Bone marrow (tissue), 2 donors: Measurements from ENCODE around the gene ADGRG6.
"Not testable (repeated sequence)": the region's sequence is repeated elsewhere in the genome, so short reads cannot be mapped to it uniquely, and the experiment has no call there.

ENCODE experiments used
- DNase-seq, 2 donors: peaks; one replicate each; lab custom pipeline; 2025; lab: John Stamatoyannopoulos, UW

ADGRG6 gene

GRCh38 chr6:142301651-142302391 lies at the start of gene ADGRG6:
Gene ADGRG6, plus strand, starts transcription at chr6:142302007. Its CDS starts 323 bp downstream, at chr6:142302330.
- no peak for DNase-seq

GRCh38 chr6:142254513-142254912 lies 47.3 kb upstream of the ADGRG6 start:
- no peak for DNase-seq

GRCh38 chr6:142255785-142256184 lies 46.0 kb upstream of the ADGRG6 start:
- no peak for DNase-seq

- no peak for DNase-seq
Observed at GRCh38 chr6:142258305-142258704, 43.5 kb upstream of the ADGRG6 start.

- no peak for DNase-seq
Observed at GRCh38 chr6:142258757-142259156, 43.0 kb upstream of the ADGRG6 start.

GRCh38 chr6:142260748-142261147 lies 41.1 kb upstream of the ADGRG6 start:
- no peak for DNase-seq

- no peak for DNase-seq
Observed at GRCh38 chr6:142262231-142262630, 39.6 kb upstream of the ADGRG6 start.

- no peak for DNase-seq
Observed at GRCh38 chr6:142265476-142265875, 36.3 kb upstream of the ADGRG6 start.

- DNase-seq, result no peak
Observed at GRCh38 chr6:142266060-142266459, 35.7 kb upstream of the ADGRG6 start.

- no peak for DNase-seq
Observed at GRCh38 chr6:142271476-142271875, 30.3 kb upstream of the ADGRG6 start.

- no peak for DNase-seq
Observed at GRCh38 chr6:142274656-142275055, 27.2 kb upstream of the ADGRG6 start.

GRCh38 chr6:142275236-142276006 lies 26.4 kb upstream of the ADGRG6 start:
- no peak for DNase-seq

GRCh38 chr6:142276256-142276655 lies 25.6 kb upstream of the ADGRG6 start:
- no peak for DNase-seq

- no peak for DNase-seq
Observed at GRCh38 chr6:142279350-142280180, 22.2 kb upstream of the ADGRG6 start.

GRCh38 chr6:142280265-142280664 lies 21.5 kb upstream of the ADGRG6 start:
- DNase-seq, result no peak

GRCh38 chr6:142280927-142281326 lies 20.9 kb upstream of the ADGRG6 start:
- DNase-seq, result no peak

GRCh38 chr6:142283138-142283537 lies 18.7 kb upstream of the ADGRG6 start:
- DNase-seq, result not testable (repeated sequence)

GRCh38 chr6:142284419-142284818 lies 17.4 kb upstream of the ADGRG6 start:
- DNase-seq, result no peak

GRCh38 chr6:142285235-142286087 lies 16.3 kb upstream of the ADGRG6 start:
- DNase-seq, result no peak

GRCh38 chr6:142286088-142286409 lies 15.8 kb upstream of the ADGRG6 start:
- DNase-seq, result no peak

- DNase-seq, result no peak
Observed at GRCh38 chr6:142289687-142290086, 12.1 kb upstream of the ADGRG6 start.

GRCh38 chr6:142290851-142291250 lies 11.0 kb upstream of the ADGRG6 start:
- DNase-seq, result no peak
